Medulla oblongata (tissue), 1 donor: ENCODE results near the gene TMEM181.
A peak's percentile ranks its signal among the peaks of the same experiment; 100 is the strongest.
"Not testable (repeated sequence)": the region's sequence is repeated elsewhere in the genome, so short reads cannot be mapped to it uniquely, and the experiment has no call there.

ENCODE experiments used
- DNase-seq: peaks from one replicate; pipeline ENCODE4 v3.0.0-alpha.2; 2015; ENCODE audit errors: extremely low spot score

The TMEM181 gene

GRCh38 chr6:158595223-158595622, 35.3 kb downstream of the TMEM181 start:
- no peak for DNase-seq

DNA sequence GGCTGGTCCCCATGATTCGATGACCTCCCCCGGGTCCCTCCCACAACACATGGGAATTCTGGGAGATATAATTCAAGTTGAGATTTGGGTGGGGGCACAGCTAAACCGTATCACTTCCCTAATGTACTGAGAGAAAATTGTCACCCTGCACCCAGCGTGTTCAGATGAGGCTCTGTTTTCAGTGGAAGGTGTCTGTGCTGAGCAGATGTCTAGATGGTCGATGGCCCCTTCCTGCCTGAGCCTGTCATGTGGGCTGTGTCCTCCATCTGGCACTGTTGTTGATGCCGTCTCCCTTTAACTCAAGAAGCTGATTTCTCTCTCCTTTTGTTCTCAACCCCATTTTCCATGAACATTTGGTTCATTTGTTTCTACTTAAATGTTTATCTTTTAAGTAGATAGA, 37.0 kb downstream of the TMEM181 start:
- DNase-seq = no peak

DNA sequence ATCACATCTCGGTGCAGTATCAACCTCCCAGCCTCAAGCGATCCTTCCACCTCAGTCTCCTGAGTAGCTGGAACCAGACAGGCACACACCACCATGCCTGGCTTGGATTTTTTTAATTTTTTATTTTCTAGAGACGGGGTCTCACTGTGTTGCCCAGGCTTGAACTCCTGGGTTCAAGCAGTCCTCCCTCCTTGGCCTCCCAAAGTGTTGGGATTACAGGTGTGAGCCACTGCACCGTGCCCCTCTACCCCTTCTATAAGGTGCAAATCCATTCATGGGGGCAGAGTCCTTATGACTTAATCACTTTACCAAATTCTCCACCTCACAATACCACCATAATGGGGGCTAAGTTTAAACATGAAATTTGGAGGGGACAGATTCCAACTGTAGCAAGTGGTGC, 37.7 kb downstream of the TMEM181 start:
- DNase-seq = no peak

DNA sequence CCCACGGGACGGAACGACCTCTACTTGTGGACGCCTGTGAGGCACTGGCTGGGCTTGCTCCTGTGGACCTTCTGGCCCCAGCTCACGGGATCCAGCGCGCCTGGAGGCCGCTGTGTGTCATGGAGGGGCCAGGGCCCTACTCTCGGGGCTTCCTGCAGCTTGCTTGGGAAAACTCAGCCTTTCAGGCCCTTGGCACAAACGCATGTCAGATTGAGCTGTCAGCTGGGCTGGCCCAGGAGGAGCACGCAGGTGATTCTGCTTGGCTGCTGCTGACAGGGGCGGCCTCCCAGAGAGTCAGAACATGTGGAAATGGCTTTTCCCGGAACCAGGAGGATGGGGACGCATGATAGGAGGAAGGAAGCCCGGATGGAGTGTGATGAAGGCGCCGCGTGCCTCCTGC, 39.7 kb downstream of the TMEM181 start:
- no peak for DNase-seq

- no peak for DNase-seq
Observed at GRCh38 chr6:158603261-158604047, 43.6 kb downstream of the TMEM181 start.

DNA sequence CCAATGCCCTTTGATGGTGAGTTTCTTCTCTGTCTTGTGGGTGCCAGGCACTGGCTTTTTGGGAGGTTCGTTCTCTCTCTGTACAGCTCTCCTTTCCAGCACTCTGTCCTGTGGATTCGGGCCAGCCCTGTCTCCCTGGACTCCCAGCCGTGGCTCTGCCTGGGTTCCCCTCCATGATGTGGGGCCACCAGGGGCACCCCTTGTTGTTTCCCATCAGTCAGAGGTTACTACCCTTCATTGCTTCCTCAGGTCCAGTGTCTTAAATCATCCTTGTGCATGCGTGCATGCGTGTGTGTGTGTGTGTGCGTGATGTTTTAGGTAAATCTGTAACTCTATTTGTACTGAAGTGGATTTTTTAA, 44.1 kb downstream of the TMEM181 start:
- no peak for DNase-seq

DNA sequence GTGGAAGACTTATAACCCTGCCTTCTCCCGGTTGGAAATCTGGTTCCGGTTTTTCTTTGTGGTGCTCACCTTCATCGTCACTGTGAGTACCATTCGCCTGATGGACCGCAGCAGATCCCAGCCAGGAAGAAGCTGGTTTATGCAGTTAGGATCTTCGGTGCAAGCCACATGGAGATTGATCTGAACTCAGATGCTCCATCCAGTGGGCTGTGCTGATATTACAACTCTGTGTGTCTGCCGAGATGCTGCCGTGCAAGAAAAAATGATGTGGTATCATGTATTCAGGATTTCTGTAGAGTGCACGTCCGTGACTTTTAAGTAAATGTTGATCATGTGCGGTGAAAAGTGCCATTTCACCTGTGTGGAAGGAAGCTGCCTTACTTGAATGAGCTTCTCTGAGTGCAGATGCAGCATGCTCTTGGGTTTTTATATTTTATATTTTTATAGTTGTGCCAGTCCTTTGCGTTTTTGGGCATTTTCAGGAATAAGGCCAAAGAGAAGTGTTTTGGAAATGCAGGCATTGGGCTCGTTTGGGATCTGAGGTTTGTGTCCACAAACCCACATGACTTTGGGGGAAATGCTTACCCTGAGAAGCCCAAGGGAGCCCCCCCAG, 45.5 kb downstream of the TMEM181 start:
- DNase-seq = peak; percentile 80

DNA sequence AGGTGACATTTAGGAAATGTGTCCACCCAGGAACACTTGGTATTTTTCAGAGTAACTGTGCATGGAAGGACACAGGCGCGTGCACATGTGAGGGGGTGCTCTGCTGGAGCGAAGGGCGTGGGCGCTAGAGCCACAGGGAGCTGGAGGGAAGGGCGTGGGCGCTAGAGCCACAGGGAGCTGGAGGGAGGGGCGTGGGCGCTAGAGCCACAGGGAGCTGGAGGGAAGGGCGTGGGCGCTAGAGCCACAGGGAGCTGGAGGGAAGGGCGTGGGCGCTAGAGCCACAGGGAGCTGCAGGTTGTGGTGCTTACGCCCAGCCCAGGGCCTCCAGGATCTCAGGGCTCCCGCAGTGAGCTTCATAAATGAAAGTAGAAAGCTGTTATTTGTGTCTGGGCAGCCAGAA, 46.1 kb downstream of the TMEM181 start:
- not testable (repeated sequence) for DNase-seq

GRCh38 chr6:158606935-158607334, 47.0 kb downstream of the TMEM181 start:
- DNase-seq = no peak

- DNase-seq = no peak
Observed at GRCh38 chr6:158607411-158608170, 47.7 kb downstream of the TMEM181 start.

- DNase-seq = no peak
Observed at GRCh38 chr6:158608221-158608620, 48.3 kb downstream of the TMEM181 start.

DNA sequence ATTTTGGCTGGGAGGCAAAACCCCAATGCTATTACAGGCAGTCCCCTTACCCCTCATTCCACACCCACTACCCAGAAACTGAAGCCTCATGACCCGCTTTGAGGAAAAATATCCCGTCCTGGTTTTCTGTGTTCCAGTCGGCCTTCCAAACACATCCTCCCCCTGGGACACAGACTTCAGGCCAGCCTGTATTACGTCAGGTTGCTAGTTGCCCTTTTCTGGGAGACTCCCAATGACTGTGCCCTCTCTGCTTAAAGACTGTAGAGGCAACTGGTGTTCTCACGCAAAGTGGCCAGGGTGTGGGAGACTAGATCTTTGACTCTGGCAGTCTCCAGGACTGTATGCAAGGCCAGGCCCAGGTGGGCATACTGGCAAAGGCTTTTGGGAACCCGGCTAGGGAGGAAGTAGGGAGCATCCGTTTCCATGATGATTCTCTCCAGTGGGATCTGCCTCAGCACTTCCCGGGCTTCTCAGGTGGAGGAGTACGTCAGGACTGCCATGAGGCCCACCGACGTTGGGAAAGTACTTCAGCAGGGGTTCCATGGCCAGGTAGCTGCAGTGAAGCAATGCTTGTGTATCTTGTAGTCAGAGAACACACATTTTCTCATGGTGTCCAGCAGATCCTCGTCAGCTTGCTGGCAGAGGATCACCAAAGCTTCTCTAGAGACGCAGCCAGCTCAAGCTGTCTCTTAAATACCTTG, 49.7 kb downstream of the TMEM181 start:
- no peak for DNase-seq

- DNase-seq = no peak
Observed at GRCh38 chr6:158610319-158610968, 50.6 kb downstream of the TMEM181 start.

DNA sequence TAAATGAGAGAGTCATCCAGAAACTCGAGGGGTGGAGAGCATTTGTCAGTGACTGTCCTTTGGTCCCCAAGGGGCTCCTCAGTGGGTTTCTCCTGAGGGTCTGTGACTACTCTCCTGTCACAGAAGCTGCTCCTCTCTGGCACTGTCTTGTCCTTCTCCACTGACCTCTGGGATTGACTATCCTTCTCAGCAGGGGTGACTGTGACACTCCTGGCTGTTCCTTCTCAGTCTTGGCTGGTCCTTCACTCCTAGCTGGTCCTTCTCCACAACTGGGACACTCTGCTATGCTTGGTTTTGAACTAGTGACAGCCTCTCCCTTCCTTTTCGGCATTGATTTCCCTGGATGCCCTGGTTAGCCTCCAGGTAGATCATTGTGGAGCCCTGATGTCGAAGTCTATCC, 51.1 kb downstream of the TMEM181 start:
- DNase-seq = no peak

DNA sequence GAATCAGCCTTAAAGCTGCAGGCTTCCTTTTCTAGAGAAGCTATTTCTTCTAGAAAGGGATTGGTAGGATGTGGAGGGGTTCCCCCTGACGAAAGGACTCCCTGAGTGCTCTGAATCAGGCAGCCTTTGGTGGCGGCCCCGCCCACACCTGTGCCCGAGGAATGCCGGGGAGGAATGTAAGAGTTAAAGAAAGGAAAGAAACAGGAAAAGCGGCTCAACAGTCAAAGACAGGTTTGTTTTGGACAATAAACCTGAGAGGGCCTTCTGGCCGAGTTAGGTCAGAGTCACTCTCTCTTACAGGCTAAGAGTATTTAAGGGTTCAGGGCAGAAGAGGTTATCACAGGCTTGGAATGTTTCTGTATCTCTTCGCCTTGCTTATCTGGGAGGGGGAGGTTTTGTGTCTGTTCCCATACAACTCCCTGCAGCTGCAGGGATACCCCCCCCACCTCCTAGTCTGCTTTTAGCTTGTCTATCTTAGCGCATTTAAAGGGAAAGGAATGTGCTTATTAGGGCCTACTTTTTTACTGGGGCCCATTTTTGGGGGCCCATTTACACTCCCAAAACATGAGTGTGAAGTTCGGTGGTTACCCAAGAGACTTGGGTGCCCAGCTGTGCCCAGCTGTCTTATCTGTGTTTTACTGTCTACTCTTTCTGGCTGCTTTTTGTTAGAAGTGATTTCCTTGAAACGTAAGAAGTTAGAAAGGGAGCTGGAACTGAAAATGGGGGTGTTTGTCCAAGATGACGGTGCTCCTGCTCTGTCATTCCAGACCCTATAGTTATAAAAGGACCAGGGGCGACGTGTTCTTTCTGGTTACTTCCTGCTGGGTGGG, 51.9 kb downstream of the TMEM181 start:
- no peak for DNase-seq

GRCh38 chr6:158614606-158615005, 54.7 kb downstream of the TMEM181 start:
- DNase-seq = not testable (repeated sequence)

DNA sequence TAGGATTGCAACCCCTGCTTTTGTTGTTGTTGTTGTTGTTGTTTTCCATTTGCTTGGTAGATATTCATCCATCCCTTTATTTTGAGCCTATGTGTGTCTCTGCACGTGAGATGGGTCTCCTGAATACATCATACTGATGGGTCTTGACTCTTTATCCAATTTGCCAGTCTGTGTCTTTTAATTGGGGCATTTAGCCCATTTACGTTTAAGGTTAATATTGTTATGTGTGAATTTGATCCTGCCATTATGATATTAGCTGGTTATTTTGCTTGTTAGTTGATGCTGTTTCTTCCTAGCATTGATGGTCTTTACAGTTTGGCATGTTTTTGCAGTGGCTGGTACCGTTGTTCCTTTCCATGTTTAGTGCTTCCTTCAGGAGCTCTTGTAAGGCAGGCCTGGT, 58.4 kb downstream of the TMEM181 start:
- not testable (repeated sequence) for DNase-seq

DNA sequence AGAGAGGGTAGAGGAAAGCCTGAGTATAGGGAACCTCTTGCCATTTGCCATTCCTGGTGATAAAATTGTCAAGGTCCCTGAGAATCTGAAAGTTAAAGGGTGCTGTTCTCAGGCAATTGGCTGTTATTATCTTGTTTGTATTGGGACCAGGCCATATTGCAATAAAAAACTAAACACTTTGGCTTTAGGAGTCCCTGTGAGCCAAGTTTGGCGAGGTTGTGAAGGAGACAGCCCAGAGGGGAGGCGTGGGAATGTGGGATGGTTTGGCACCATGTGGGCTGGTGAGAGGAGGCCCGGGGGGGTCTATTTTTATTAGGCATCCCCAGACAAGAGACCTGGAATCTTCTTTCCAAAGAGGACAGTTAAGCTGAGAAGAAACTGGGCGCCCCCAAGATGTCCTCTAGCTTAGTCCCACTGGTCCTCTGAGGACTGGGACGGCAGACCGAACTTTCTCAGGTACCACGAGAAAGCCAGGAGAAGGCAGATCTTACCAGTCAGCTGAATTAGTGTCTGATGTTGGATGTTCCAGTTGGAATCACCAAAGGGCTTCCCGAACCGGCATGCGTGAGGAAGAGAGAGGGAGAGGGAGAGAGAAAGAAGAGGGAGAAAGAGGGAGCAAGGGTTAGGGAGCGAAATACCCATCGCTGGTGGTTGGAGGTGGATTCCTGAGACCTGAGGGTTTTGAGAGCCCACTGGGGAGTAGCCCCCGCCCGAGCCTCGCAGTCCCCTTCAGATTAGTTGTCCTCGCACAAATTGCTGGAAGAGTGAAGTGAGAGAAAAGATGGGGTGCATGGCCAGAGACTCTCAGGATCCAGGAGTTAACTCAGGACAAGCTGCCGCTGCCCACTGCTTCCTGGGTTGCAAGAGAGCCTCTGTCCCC, 60.3 kb downstream of the TMEM181 start:
- DNase-seq = no peak

DNA sequence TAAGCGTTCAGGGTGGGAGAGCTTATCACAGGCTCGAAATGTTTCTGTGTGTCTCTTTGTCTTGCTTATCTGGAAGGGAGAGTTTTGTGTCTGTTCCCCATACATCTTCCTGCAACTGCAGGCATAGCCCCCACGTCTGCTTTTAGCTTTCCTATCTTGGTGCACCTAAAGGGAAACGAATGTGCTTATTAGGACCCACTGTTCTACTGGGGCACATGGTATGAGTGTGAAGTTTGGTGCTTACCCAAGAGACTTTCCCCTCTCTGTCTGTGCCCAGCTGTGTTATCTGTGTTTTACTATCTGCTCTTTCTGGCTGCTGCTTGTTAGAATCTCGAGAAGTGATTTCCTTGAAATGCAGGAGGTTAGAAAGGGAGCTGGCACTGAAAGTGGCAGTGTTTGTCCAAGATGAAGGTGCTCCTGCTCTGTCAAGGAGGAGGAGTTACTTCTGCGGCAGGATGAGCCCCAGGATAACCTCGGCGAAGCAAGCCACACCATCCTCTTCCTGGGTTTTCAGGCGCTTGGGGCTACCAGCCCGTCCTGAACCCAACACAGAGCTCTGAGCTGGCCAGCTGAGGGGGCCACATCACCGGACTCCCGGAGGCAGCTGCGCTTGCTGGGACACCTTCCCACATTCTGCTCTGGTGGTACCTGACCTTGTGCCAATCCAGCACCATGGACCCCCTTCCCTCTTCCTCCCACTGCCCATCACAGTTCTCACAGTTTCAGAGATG, 61.2 kb downstream of the TMEM181 start:
- DNase-seq = no peak
